Measurements from ENCODE around the gene RNF223. TPM values are rescaled to one million over a fixed set of nuclear protein-coding genes. Genes with fewer than 3 reads are reported as not detected.
A peak's percentile ranks its signal among the peaks of the same experiment; 100 is the strongest.

The RNF223 gene
- total and polyA plus RNA-seq, 2 of the 13 experiments (the other 11 are each of a cell fraction or from before 2014, with no cell fraction given) = 0.03 TPM; not detected in 1

GRCh38 chr1:1115786-1116700 lies 41.9 kb upstream of the RNF223 start, which contains the start of gene C1orf159 (continued):
- TF ChIP-seq ETV6 (CRISPR knock-in tag; conservative IDR thresholded peaks at IDR 0.05) = no peak
- peak; percentile 64 for TF ChIP-seq NFYB (CRISPR knock-in tag; IDR thresholded peaks at IDR 0.05)
- no peak for TF ChIP-seq TP53 (CRISPR knock-in tag; conservative IDR thresholded peaks at IDR 0.05)
- TF ChIP-seq SRSF4 (IDR thresholded peaks at IDR 0.05; ENCODE audit: low read depth, low read length, poor library complexity, severe bottlenecking) = no peak
- no peak for TF ChIP-seq ZNF350 (CRISPR knock-in tag; IDR thresholded peaks at IDR 0.05; ENCODE audit: borderline replicate concordance, low read depth)
- TF ChIP-seq, protein P1, sequence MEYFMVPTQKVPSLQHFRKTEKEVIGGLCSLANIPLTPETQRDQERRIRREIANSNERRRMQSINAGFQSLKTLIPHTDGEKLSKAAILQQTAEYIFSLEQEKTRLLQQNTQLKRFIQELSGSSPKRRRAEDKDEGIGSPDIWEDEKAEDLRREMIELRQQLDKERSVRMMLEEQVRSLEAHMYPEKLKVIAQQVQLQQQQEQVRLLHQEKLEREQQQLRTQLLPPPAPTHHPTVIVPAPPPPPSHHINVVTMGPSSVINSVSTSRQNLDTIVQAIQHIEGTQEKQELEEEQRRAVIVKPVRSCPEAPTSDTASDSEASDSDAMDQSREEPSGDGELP (IDR thresholded peaks at IDR 0.05; ENCODE audit: borderline replicate concordance, low read depth) = 0 out of 2 replicates have a peak, but pooled peaks have one; percentile 46
- TF ChIP-seq KLF15 (CRISPR knock-in tag; IDR thresholded peaks at IDR 0.05; ENCODE audit: borderline replicate concordance) = no peak
- TF ChIP-seq, protein P2, sequence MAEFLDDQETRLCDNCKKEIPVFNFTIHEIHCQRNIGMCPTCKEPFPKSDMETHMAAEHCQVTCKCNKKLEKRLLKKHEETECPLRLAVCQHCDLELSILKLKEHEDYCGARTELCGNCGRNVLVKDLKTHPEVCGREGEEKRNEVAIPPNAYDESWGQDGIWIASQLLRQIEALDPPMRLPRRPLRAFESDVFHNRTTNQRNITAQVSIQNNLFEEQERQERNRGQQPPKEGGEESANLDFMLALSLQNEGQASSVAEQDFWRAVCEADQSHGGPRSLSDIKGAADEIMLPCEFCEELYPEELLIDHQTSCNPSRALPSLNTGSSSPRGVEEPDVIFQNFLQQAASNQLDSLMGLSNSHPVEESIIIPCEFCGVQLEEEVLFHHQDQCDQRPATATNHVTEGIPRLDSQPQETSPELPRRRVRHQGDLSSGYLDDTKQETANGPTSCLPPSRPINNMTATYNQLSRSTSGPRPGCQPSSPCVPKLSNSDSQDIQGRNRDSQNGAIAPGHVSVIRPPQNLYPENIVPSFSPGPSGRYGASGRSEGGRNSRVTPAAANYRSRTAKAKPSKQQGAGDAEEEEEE (CRISPR knock-in tag; IDR thresholded peaks at IDR 0.05; ENCODE audit: borderline replicate concordance) = no peak
- no peak for TF ChIP-seq RBM39 (IDR thresholded peaks at IDR 0.05; ENCODE audit: low read depth, low read length, poor library complexity, severe bottlenecking)
- TF ChIP-seq POLR2G (IDR thresholded peaks at IDR 0.05; ENCODE audit: low read depth, low read length) = peak; percentile 42; the same call in 1 of the 2 replicates
- TF ChIP-seq ZNF335 (CRISPR knock-in tag; IDR thresholded peaks at IDR 0.05) = 0 out of 2 replicates have a peak, but pooled peaks have one; percentile 52
- no peak for TF ChIP-seq GPN1 (CRISPR knock-in tag; IDR thresholded peaks at IDR 0.05; ENCODE audit: borderline replicate concordance)
- TF ChIP-seq, protein P3, sequence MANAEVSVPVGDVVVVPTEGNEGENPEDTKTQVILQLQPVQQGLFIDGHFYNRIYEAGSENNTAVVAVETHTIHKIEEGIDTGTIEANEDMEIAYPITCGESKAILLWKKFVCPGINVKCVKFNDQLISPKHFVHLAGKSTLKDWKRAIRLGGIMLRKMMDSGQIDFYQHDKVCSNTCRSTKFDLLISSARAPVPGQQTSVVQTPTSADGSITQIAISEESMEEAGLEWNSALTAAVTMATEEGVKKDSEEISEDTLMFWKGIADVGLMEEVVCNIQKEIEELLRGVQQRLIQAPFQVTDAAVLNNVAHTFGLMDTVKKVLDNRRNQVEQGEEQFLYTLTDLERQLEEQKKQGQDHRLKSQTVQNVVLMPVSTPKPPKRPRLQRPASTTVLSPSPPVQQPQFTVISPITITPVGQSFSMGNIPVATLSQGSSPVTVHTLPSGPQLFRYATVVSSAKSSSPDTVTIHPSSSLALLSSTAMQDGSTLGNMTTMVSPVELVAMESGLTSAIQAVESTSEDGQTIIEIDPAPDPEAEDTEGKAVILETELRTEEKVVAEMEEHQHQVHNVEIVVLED (CRISPR knock-in tag; IDR thresholded peaks at IDR 0.05; ENCODE audit: borderline replicate concordance) = peak; percentile 96
- no peak for TF ChIP-seq ELF4 (CRISPR knock-in tag; IDR thresholded peaks at IDR 0.05; ENCODE audit: borderline replicate concordance)
- no peak for TF ChIP-seq ZNF430 (CRISPR knock-in tag; IDR thresholded peaks at IDR 0.05)
- TF ChIP-seq ZSCAN29 (CRISPR knock-in tag; conservative IDR thresholded peaks at IDR 0.05) = no peak
- no peak for TF ChIP-seq ZKSCAN5 (CRISPR knock-in tag; IDR thresholded peaks at IDR 0.05)
- no peak for TF ChIP-seq ZNF879 (CRISPR knock-in tag; IDR thresholded peaks at IDR 0.05)
- no peak for TF ChIP-seq ZNF224 (CRISPR knock-in tag; IDR thresholded peaks at IDR 0.05)
- TF ChIP-seq FOXP1 (IDR thresholded peaks at IDR 0.05) = no peak
- no peak for TF ChIP-seq FOXP1 (CRISPR knock-in tag; IDR thresholded peaks at IDR 0.05)
- TF ChIP-seq FOSL1 (CRISPR knock-in tag; IDR thresholded peaks at IDR 0.05; ENCODE audit: borderline replicate concordance) = no peak
- TF ChIP-seq ZC3H4 (CRISPR knock-in tag; IDR thresholded peaks at IDR 0.05; ENCODE audit: borderline replicate concordance) = no peak
- TF ChIP-seq ZMYM2 (CRISPR knock-in tag; IDR thresholded peaks at IDR 0.05) = no peak
- no peak for TF ChIP-seq HOXA9 (CRISPR knock-in tag; IDR thresholded peaks at IDR 0.05; ENCODE audit: borderline replicate concordance)

Measured in HepG2 (cell line).